ELF-1 (cell line): ENCODE results near the gene STPG4.

Experiments used
- DNase-seq: peaks from one replicate; pipeline ENCODE4 v3.0.0-alpha.2; 2016; ENCODE audit warnings: low read depth, low spot score

The STPG4 gene

GRCh38 chr2:47072728-47073191, 82.3 kb downstream of the STPG4 start:
- no peak for DNase-seq

- DNase-seq, result peak; percentile 88
These were observed 83.0 kb downstream of the STPG4 start for GRCh38 chr2:47072018-47072691.

GRCh38 chr2:47070920-47071824, 83.9 kb downstream of the STPG4 start:
- DNase-seq, result no peak

GRCh38 chr2:47070155-47070919, 84.8 kb downstream of the STPG4 start:
- no peak for DNase-seq

- DNase-seq, result peak; percentile 98
These were observed 85.4 kb downstream of the STPG4 start for GRCh38 chr2:47069628-47070154.

- DNase-seq, result no peak
These were observed 86.0 kb downstream of the STPG4 start for GRCh38 chr2:47068981-47069627.

- DNase-seq, result no peak
These were observed 87.2 kb downstream of the STPG4 start for GRCh38 chr2:47067788-47068407.

- peak; percentile 54 for DNase-seq
These were observed 89.2 kb downstream of the STPG4 start for GRCh38 chr2:47065771-47066380.

- DNase-seq, result no peak
These were observed 89.8 kb downstream of the STPG4 start for GRCh38 chr2:47065343-47065742.

- DNase-seq, result no peak
These were observed 91.0 kb downstream of the STPG4 start for GRCh38 chr2:47064106-47064505.

- no peak for DNase-seq
These were observed 91.6 kb downstream of the STPG4 start for GRCh38 chr2:47063538-47063930.

GRCh38 chr2:47062681-47063537, 92.2 kb downstream of the STPG4 start:
- DNase-seq, result no peak

- no peak for DNase-seq
These were observed 93.0 kb downstream of the STPG4 start for GRCh38 chr2:47061944-47062678.

- no peak for DNase-seq
These were observed 94.4 kb downstream of the STPG4 start for GRCh38 chr2:47060652-47061170.

- DNase-seq, result no peak
These were observed 96.8 kb downstream of the STPG4 start for GRCh38 chr2:47058003-47058931.

GRCh38 chr2:47057687-47058002, 97.5 kb downstream of the STPG4 start:
- DNase-seq, result no peak

- no peak for DNase-seq
These were observed 98.0 kb downstream of the STPG4 start for GRCh38 chr2:47056868-47057686.
